Neural cell (in vitro differentiated cells): ENCODE data around the gene PHF10. TPM values are rescaled to one million over a fixed set of nuclear protein-coding genes. Genes with fewer than 3 reads are reported as not detected.

ENCODE experiments used
- H2AFZ ChIP-seq: fragments of 200-600, 300-800 bp; sonication (generic), shearing (Covaris generic); 2 replicates; pipeline ENCODE4 v1.6.0; 2014; ENCODE audit warnings: low read depth, mild to moderate bottlenecking, antibody characterized with exemption, low read length, moderate library complexity
- H3F3A ChIP-seq: fragments of 200-600 bp; shearing (Covaris generic); 2 replicates; pipeline ENCODE4 v1.6.1; 2016; ENCODE audit warnings: mild to moderate bottlenecking, moderate library complexity, mixed read lengths, antibody characterized with exemption, low read length; ENCODE audit not compliant: insufficient read depth, poor library complexity, severe bottlenecking
- H3K27ac ChIP-seq: fragments of 200-600, 300-800 bp; sonication (generic), shearing (Covaris generic); 2 replicates; pipeline ENCODE4 v1.5.1; 2014; ENCODE audit warnings: mild to moderate bottlenecking, low read length, moderate library complexity
- H3K27me3 ChIP-seq: fragments of 300-800, 200-600 bp; sonication (generic), shearing (Covaris generic); 2 replicates; pipeline ENCODE4 v1.6.0; 2014; ENCODE audit warnings: mild to moderate bottlenecking, low read depth, low read length, moderate library complexity; ENCODE audit not compliant: insufficient read depth
- H3K36me3 ChIP-seq: fragments of 300-800, 200-600 bp; sonication (generic), shearing (Covaris generic); 2 replicates; pipeline ENCODE4 v1.5.1; 2014; ENCODE audit warnings: mild to moderate bottlenecking, antibody characterized with exemption, low read length, moderate library complexity; ENCODE audit not compliant: insufficient read depth
- H3K4me2 ChIP-seq: fragments of 300-800, 200-600 bp; sonication (generic), shearing (Covaris generic); 2 replicates; pipeline ENCODE4 v1.6.0; 2014; ENCODE audit warnings: mild to moderate bottlenecking, low read length
- H3K4me3 ChIP-seq: fragments of 300-800, 200-600 bp; sonication (generic), shearing (Covaris generic); 2 replicates; pipeline ENCODE4 v1.5.1; 2014; ENCODE audit warnings: mild to moderate bottlenecking, low read length, moderate library complexity
- H3K79me2 ChIP-seq: fragments of 200-600 bp; shearing (Covaris generic); replicated peaks from 2 replicates; pipeline ENCODE4 v1.6.0; 2014; ENCODE audit warnings: mild to moderate bottlenecking, low read length, moderate library complexity; ENCODE audit not compliant: insufficient read depth
- H3K9ac ChIP-seq: fragments of 300-800, 200-600 bp; sonication (generic), shearing (Covaris generic); 2 replicates; pipeline ENCODE4 v1.6.1; 2016; ENCODE audit warnings: mild to moderate bottlenecking, low read length, mixed read lengths
- H3K9me2 ChIP-seq: fragments of 200-600 bp; shearing (Covaris generic); 2 replicates; pipeline ENCODE4 v1.6.1; 2016; ENCODE audit warnings: mild to moderate bottlenecking, low read length, mixed read lengths; ENCODE audit not compliant: insufficient read depth
- H3K9me3 ChIP-seq: fragments of 200-600, 300-800 bp; sonication (generic), shearing (Covaris generic); 2 replicates; pipeline ENCODE4 v1.6.1; 2016; ENCODE audit warnings: mild to moderate bottlenecking, mixed run types, low read length, moderate library complexity, mixed read lengths
- H4K20me1 ChIP-seq: fragments of 200-600 bp; shearing (Covaris generic); 2 replicates; pipeline ENCODE4 v1.6.1; 2016; ENCODE audit warnings: mild to moderate bottlenecking, mixed run types; ENCODE audit not compliant: insufficient read depth
- CTCF ChIP-seq: fragments of 450-650 bp; IDR thresholded peaks from 2 replicates; pipeline ENCODE4 v1.5.1; 2014; ENCODE audit warnings: antibody characterized with exemption, mild to moderate bottlenecking, moderate library complexity; ENCODE audit not compliant: poor library complexity, severe bottlenecking
- EP300 ChIP-seq: fragments of 450-650 bp; conservative IDR thresholded peaks from 2 replicates; pipeline ENCODE4 v1.6.1; 2014; ENCODE audit warnings: antibody characterized with exemption, mild to moderate bottlenecking, moderate library complexity; ENCODE audit not compliant: poor library complexity, severe bottlenecking
- EZH2 ChIP-seq: fragments of 200-600, 300-800 bp; shearing (Covaris generic), sonication (generic); IDR thresholded peaks from 2 replicates; pipeline ENCODE4 v1.6.1; 2014; ENCODE audit warnings: antibody characterized with exemption, low read length, borderline replicate concordance, mild to moderate bottlenecking; ENCODE audit not compliant: insufficient read depth, poor library complexity, severe bottlenecking
- MXI1 ChIP-seq: fragments of 450-650 bp; conservative IDR thresholded peaks from 2 replicates; pipeline ENCODE4 v1.6.1; 2014; ENCODE audit warnings: antibody characterized with exemption, mild to moderate bottlenecking; ENCODE audit not compliant: poor library complexity, severe bottlenecking
- POLR2AphosphoS5 ChIP-seq: IDR thresholded peaks from 2 replicates; pipeline ENCODE4 v1.6.1; 2012
- RAD21 ChIP-seq: fragments of 450-650 bp; conservative IDR thresholded peaks from 2 replicates; pipeline ENCODE4 v1.6.1; 2014; ENCODE audit warnings: antibody characterized with exemption, mild to moderate bottlenecking, moderate library complexity
- SMC3 ChIP-seq: fragments of 450-650 bp; conservative IDR thresholded peaks from 2 replicates; pipeline ENCODE4 v1.6.1; 2014; ENCODE audit warnings: antibody characterized with exemption, mild to moderate bottlenecking, moderate library complexity; ENCODE audit not compliant: poor library complexity
- TAF1 ChIP-seq: IDR thresholded peaks from 2 replicates; pipeline ENCODE4 v1.6.1; 2012; ENCODE audit warnings: low read depth
- polyA plus RNA-seq: library from polyadenylated mRNA; depleted of rRNA; stranded (reverse); fragments of >200 nt; gene quantifications from 2 replicates; pipeline ENCODE4 v1.2.3, GENCODE V29; 2014
- TF ChIP-seq, protein P1 (sequence below): IDR thresholded peaks from 2 replicates; pipeline ENCODE4 v1.6.1; 2012; ENCODE audit warnings: borderline replicate concordance

The PHF10 gene
- polyA plus RNA-seq, 1 donor from 2014 or later: 48.9 TPM

- H3K9ac ChIP-seq: no peak overlapping the region
- H3K4me2 ChIP-seq: no peak overlapping the region
- no peaks in the 10 kb centered on the region for H3K27me3 ChIP-seq
- H3K36me3 ChIP-seq: no peaks in the 10 kb centered on the region
- H4K20me1 ChIP-seq: no peaks in the 10 kb centered on the region
- H3K79me2 ChIP-seq: no peaks in the 10 kb centered on the region
- H3K27ac ChIP-seq: no peak overlapping the region
- TF ChIP-seq, protein P1, sequence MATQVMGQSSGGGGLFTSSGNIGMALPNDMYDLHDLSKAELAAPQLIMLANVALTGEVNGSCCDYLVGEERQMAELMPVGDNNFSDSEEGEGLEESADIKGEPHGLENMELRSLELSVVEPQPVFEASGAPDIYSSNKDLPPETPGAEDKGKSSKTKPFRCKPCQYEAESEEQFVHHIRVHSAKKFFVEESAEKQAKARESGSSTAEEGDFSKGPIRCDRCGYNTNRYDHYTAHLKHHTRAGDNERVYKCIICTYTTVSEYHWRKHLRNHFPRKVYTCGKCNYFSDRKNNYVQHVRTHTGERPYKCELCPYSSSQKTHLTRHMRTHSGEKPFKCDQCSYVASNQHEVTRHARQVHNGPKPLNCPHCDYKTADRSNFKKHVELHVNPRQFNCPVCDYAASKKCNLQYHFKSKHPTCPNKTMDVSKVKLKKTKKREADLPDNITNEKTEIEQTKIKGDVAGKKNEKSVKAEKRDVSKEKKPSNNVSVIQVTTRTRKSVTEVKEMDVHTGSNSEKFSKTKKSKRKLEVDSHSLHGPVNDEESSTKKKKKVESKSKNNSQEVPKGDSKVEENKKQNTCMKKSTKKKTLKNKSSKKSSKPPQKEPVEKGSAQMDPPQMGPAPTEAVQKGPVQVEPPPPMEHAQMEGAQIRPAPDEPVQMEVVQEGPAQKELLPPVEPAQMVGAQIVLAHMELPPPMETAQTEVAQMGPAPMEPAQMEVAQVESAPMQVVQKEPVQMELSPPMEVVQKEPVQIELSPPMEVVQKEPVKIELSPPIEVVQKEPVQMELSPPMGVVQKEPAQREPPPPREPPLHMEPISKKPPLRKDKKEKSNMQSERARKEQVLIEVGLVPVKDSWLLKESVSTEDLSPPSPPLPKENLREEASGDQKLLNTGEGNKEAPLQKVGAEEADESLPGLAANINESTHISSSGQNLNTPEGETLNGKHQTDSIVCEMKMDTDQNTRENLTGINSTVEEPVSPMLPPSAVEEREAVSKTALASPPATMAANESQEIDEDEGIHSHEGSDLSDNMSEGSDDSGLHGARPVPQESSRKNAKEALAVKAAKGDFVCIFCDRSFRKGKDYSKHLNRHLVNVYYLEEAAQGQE: no peak
- TF ChIP-seq CTCF (no peak), EP300 (no peak)
- H3K9me2 ChIP-seq: no peaks in the 10 kb centered on the region
- no peak overlapping the region for H2AFZ ChIP-seq
- no peaks in the 10 kb centered on the region for H3F3A ChIP-seq
- no peaks in the 10 kb centered on the region for H3K9me3 ChIP-seq
- no peak overlapping the region for H3K4me3 ChIP-seq
Observed at GRCh38 chr6:169656546-169657283, 67.6 kb downstream of the PHF10 start.

- Histone ChIP-seq H3K4me3 (no peak overlapping the region), H3K36me3 (no peaks in the 10 kb centered on the region), H4K20me1 (no peaks in the 10 kb centered on the region), H3K9ac (no peak overlapping the region), H3K27ac (no peak overlapping the region), H3K79me2 (no peaks in the 10 kb centered on the region), H2AFZ (no peak overlapping the region), H3K9me2 (no peaks in the 10 kb centered on the region), H3F3A (no peaks in the 10 kb centered on the region), H3K9me3 (no peaks in the 10 kb centered on the region), H3K4me2 (no peak overlapping the region), H3K27me3 (no peaks in the 10 kb centered on the region)
- TF ChIP-seq, protein P1: no peak
- TF ChIP-seq CTCF (no peak), MXI1 (no peak), RAD21 (no peak), EP300 (no peak), POLR2AphosphoS5 (no peak), TAF1 (no peak), EZH2 (no peak), SMC3 (no peak)
Observed at GRCh38 chr6:169654598-169655391, 69.5 kb downstream of the PHF10 start.
